Skin of body (tissue), 2 donors: ENCODE data around the gene POLR2E. TPM values are rescaled to one million over a fixed set of nuclear protein-coding genes. Genes with fewer than 3 reads are reported as not detected.

Source experiments
- DNase-seq: peaks from one replicate; lab custom pipeline; 2025; lab: John Stamatoyannopoulos, UW
- total RNA-seq: library from RNA; depleted of rRNA; stranded (reverse); fragments of >200 nt; gene quantifications from one replicate; pipeline ENCODE4 v1.2.3, GENCODE V29; 2014

POLR2E gene
- total RNA-seq, 1 donor from 2014 or later = 47.1 TPM

GRCh38 chr19:1098177-1099051, 3.2 kb upstream of the POLR2E start:
- no peak for DNase-seq

GRCh38 chr19:1097810-1098176, 2.6 kb upstream of the POLR2E start:
- DNase-seq = no peak

GRCh38 chr19:1094655-1094977, 559 bp downstream of the POLR2E start:
- DNase-seq = no peak

- DNase-seq = no peak
Observed at GRCh38 chr19:1093811-1094553, 1.2 kb downstream of the POLR2E start.

GRCh38 chr19:1093330-1093729, 1.8 kb downstream of the POLR2E start:
- no peak for DNase-seq

- DNase-seq = no peak
Observed at GRCh38 chr19:1091544-1092175, 3.5 kb downstream of the POLR2E start.

- DNase-seq = no peak
Observed at GRCh38 chr19:1090731-1091543, 4.2 kb downstream of the POLR2E start.

- no peak for DNase-seq
Observed at GRCh38 chr19:1089891-1090290, 5.3 kb downstream of the POLR2E start.

GRCh38 chr19:1089126-1089771, 5.9 kb downstream of the POLR2E start:
- DNase-seq = no peak

GRCh38 chr19:1088416-1089010, 6.7 kb downstream of the POLR2E start:
- DNase-seq = no peak

- DNase-seq = peak; percentile 23
Observed at GRCh38 chr19:1087813-1088415, 7.3 kb downstream of the POLR2E start.

GRCh38 chr19:1086613-1087012, 8.6 kb downstream of the POLR2E start:
- DNase-seq = no peak

GRCh38 chr19:1085676-1086442, 9.3 kb downstream of the POLR2E start:
- no peak for DNase-seq

- no peak for DNase-seq
Observed at GRCh38 chr19:1085053-1085658, 10.0 kb downstream of the POLR2E start.

- no peak for DNase-seq
Observed at GRCh38 chr19:1084024-1084868, 10.9 kb downstream of the POLR2E start.

- DNase-seq = no peak
Observed at GRCh38 chr19:1082928-1083816, 12.0 kb downstream of the POLR2E start.
